K562 (cell line): Measurements from ENCODE around the gene LAMTOR4.
"Not testable (repeated sequence)": the region's sequence is repeated elsewhere in the genome, so short reads cannot be mapped to it uniquely, and the experiment has no call there.

ENCODE experiments used
- CREB5 ChIP-seq: fragments of 250-450 bp; sonication (Bioruptor Pico); IDR thresholded peaks from 2 replicates; pipeline ENCODE4 v1.5.0; 2020; ENCODE audit warnings: mild to moderate bottlenecking
- CTCF ChIP-seq, 3 experiments: IDR thresholded peaks in 2 of 3; conservative IDR thresholded peaks in 1 of 3; 2 replicates each; pipeline ENCODE4 v1.5.1; 2011 to 2012; ENCODE audit warnings: low read length in 3 of 3, mild to moderate bottlenecking in 3 of 3, control low read depth in 2 of 3, improper control_type of control experiment in 1 of 3, inconsistent platforms in 1 of 3, low read depth in 1 of 3, mixed read lengths in 1 of 3, moderate library complexity in 1 of 3; ENCODE audit not compliant: insufficient read depth in 2 of 3
- EZH2 ChIP-seq: IDR thresholded peaks from 2 replicates; pipeline ENCODE4 v1.6.1; 2012; ENCODE audit warnings: low read depth, mild to moderate bottlenecking, inconsistent platforms, low read length, borderline replicate concordance
- HCFC1 ChIP-seq: IDR thresholded peaks from 2 replicates; pipeline ENCODE4 v1.6.1; 2012; ENCODE audit warnings: low read depth, low read length, improper control_type of control experiment
- NFYB ChIP-seq: IDR thresholded peaks from 2 replicates; pipeline ENCODE4 v1.6.1; 2011; ENCODE audit warnings: mild to moderate bottlenecking, moderate library complexity; ENCODE audit not compliant: insufficient read length; ENCODE audit errors: extremely low read depth
- RBM17 ChIP-seq: fragments of 200-400 bp; formaldehyde crosslinking; IDR thresholded peaks from 2 replicates; pipeline ENCODE4 v1.6.1; 2017; ENCODE audit warnings: low read depth, mild to moderate bottlenecking, low read length, borderline replicate concordance
- SIX5 ChIP-seq, 2 experiments: IDR thresholded peaks; 2 replicates each; pipeline ENCODE4 v1.6.1; 2011; ENCODE audit warnings: low read length in 2 of 2, borderline replicate concordance in 1 of 2, low read depth in 1 of 2, mild to moderate bottlenecking in 1 of 2, moderate library complexity in 1 of 2; ENCODE audit not compliant: insufficient read depth in 1 of 2
- SRSF1 ChIP-seq: fragments of 200-400 bp; formaldehyde crosslinking; IDR thresholded peaks from 2 replicates; pipeline ENCODE4 v1.6.1; 2017; ENCODE audit warnings: mild to moderate bottlenecking, low read depth, low read length, moderate library complexity
- TEAD2 ChIP-seq: fragments of 450-650 bp; IDR thresholded peaks from 2 replicates; pipeline ENCODE4 v1.6.1; 2016; ENCODE audit warnings: missing genetic modification characterization, control low read depth, missing compliant biosample characterization
- ZBTB7A ChIP-seq: IDR thresholded peaks from 2 replicates; pipeline ENCODE4 v1.6.1; 2011; ENCODE audit warnings: low read depth, mild to moderate bottlenecking, low read length, moderate library complexity, borderline replicate concordance; ENCODE audit not compliant: control insufficient read depth
- ZNF551 ChIP-seq: fragments of 250-450 bp; sonication (Bioruptor Pico); IDR thresholded peaks from 2 replicates; pipeline ENCODE4 v1.5.0; 2021; ENCODE audit warnings: mild to moderate bottlenecking, moderate library complexity
- TF ChIP-seq, protein P1 (sequence below): sonication (generic); formaldehyde crosslinking; IDR thresholded peaks from 2 replicates; pipeline ENCODE4 v1.8.0; 2022; ENCODE audit warnings: missing genetic modification reagents, mild to moderate bottlenecking, moderate library complexity, borderline replicate concordance
- TF ChIP-seq, protein P2 (sequence below): fragments of 250-450 bp; sonication (Bioruptor Pico); IDR thresholded peaks from 2 replicates; pipeline ENCODE4 v1.5.0; 2020; ENCODE audit warnings: mild to moderate bottlenecking, borderline replicate concordance
- TF ChIP-seq, protein P3 (sequence below): IDR thresholded peaks from 2 replicates; pipeline ENCODE4 v1.6.1; 2016; ENCODE audit warnings: missing genetic modification characterization, missing compliant biosample characterization

DNA sequence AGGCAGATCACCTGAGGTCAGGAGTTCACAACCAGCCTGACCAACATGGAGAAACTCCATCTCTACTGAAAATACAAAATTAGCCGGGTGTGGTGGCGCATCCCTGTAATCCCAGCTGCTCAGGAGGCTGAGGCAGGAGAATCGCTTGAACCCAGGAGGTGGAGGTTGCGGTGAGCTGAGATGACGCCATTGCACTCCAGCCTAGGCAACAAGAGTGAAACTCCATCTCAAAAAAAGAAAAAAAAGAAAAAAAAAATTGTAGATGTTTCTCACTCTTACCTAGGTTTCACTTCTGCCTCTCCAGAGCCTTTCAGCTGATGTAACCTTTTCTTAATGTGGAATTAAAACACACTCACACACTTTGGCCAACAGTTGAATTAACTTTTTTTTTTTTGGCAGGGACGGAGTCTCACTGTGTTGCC lies 47.2 kb downstream of the LAMTOR4 start:
- TF ChIP-seq, protein P1, sequence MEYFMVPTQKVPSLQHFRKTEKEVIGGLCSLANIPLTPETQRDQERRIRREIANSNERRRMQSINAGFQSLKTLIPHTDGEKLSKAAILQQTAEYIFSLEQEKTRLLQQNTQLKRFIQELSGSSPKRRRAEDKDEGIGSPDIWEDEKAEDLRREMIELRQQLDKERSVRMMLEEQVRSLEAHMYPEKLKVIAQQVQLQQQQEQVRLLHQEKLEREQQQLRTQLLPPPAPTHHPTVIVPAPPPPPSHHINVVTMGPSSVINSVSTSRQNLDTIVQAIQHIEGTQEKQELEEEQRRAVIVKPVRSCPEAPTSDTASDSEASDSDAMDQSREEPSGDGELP (CRISPR knock-in tag), result not testable (repeated sequence)
- TF ChIP-seq ZBTB7A; RBM17; CTCF (IDR thresholded peaks at IDR 0.05 in 2 of 3, conservative IDR thresholded peaks at IDR 0.05 in 1 of 3; ENCODE audit: insufficient read depth in 2 of 3, low read depth in 1 of 3, low read length in 3 of 3); HCFC1; ZNF551 (CRISPR knock-in tag); TEAD2; EZH2; SRSF1; NFYB; SIX5 (IDR thresholded peaks at IDR 0.05; ENCODE audit: borderline replicate concordance in 1 of 2, insufficient read depth in 1 of 2, low read depth in 1 of 2, low read length in 2 of 2); CREB5 (CRISPR knock-in tag): not testable (repeated sequence)
- TF ChIP-seq, protein P2, sequence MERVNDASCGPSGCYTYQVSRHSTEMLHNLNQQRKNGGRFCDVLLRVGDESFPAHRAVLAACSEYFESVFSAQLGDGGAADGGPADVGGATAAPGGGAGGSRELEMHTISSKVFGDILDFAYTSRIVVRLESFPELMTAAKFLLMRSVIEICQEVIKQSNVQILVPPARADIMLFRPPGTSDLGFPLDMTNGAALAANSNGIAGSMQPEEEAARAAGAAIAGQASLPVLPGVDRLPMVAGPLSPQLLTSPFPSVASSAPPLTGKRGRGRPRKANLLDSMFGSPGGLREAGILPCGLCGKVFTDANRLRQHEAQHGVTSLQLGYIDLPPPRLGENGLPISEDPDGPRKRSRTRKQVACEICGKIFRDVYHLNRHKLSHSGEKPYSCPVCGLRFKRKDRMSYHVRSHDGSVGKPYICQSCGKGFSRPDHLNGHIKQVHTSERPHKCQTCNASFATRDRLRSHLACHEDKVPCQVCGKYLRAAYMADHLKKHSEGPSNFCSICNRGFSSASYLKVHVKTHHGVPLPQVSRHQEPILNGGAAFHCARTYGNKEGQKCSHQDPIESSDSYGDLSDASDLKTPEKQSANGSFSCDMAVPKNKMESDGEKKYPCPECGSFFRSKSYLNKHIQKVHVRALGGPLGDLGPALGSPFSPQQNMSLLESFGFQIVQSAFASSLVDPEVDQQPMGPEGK (CRISPR knock-in tag), result not testable (repeated sequence)
- TF ChIP-seq, protein P3, sequence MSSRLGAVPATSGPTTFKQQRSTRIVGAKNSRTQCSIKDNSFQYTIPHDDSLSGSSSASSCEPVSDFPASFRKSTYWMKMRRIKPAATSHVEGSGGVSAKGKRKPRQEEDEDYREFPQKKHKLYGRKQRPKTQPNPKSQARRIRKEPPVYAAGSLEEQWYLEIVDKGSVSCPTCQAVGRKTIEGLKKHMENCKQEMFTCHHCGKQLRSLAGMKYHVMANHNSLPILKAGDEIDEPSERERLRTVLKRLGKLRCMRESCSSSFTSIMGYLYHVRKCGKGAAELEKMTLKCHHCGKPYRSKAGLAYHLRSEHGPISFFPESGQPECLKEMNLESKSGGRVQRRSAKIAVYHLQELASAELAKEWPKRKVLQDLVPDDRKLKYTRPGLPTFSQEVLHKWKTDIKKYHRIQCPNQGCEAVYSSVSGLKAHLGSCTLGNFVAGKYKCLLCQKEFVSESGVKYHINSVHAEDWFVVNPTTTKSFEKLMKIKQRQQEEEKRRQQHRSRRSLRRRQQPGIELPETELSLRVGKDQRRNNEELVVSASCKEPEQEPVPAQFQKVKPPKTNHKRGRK, result not testable (repeated sequence)
